ENCODE measurements around the gene IL1RAP. TPM values are rescaled to one million over a fixed set of nuclear protein-coding genes. Genes with fewer than 3 reads are reported as not detected.

The IL1RAP gene
- total and polyA plus RNA-seq, 2 experiments from 2014 or later = 14.6 to 46.5 TPM

DNA sequence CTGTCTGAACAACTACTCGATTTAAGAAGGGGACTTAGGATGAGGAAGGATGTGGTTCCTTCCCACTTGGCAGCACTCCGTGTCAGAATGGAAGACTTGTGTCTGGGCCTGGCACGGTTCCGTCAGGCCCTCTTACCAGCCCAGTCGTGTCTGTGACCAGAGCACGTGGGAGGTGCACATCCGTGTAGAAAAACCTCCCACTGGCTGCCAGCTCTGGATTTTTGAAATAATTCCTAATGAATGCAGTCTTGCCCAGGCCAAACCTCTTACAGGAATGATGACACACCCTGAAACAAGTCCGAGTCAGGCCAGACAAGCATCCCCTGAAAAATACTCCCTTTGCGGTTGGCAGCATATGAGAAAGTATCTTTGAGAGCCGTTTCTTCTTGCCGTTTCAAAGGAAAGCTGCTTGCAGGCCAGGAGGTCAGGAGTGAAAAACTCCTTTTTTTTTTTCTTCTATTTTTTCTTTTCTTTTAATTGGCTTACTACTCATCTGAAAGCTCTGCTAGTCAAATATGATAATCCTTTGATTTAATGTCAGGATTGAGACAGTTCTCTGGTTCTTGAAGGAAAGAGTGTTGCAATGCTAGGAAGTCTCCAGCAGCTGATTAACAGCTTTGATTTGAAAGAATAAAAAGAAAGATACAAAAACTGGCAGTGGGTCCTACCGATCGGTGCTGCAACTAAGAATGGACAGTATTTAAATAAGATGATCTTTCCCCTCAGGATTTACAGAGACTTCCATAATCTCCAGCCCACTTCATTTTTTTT is 19.8 kb downstream of the IL1RAP start:
- Histone ChIP-seq H4K20me1 (ENCODE audit: insufficient read depth, poor library complexity, severe bottlenecking) (no peaks in the 10 kb centered on the region), H3K79me2 (peaks cover 10% of the 10 kb centered on the region), H3K4me3 (no peak overlapping the region), H3K9me3 (ENCODE audit: low read depth) (no peaks in the 10 kb centered on the region), H3K27ac (peak overlapping the region; percentile 75), H3K9me2 (replicated peaks; ENCODE audit: insufficient read depth) (no peaks in the 10 kb centered on the region), H3K27me3 (no peaks in the 10 kb centered on the region), H3K4me2 (no peak overlapping the region), H3K36me3 (replicated peaks; ENCODE audit: insufficient read depth, low read depth) (no peaks in the 10 kb centered on the region), H3K4me1 (ENCODE audit: insufficient read depth) (no peaks in the 10 kb centered on the region), H2AFZ (no peak overlapping the region)
- no peak for TF ChIP-seq EZH2 (IDR thresholded peaks at IDR 0.05; ENCODE audit: borderline replicate concordance)
- no peak for TF ChIP-seq EZH2phosphoT487 (IDR thresholded peaks at IDR 0.05; ENCODE audit: low read depth, severe bottlenecking, unreplicated experiment)
- TF ChIP-seq, protein P1, sequence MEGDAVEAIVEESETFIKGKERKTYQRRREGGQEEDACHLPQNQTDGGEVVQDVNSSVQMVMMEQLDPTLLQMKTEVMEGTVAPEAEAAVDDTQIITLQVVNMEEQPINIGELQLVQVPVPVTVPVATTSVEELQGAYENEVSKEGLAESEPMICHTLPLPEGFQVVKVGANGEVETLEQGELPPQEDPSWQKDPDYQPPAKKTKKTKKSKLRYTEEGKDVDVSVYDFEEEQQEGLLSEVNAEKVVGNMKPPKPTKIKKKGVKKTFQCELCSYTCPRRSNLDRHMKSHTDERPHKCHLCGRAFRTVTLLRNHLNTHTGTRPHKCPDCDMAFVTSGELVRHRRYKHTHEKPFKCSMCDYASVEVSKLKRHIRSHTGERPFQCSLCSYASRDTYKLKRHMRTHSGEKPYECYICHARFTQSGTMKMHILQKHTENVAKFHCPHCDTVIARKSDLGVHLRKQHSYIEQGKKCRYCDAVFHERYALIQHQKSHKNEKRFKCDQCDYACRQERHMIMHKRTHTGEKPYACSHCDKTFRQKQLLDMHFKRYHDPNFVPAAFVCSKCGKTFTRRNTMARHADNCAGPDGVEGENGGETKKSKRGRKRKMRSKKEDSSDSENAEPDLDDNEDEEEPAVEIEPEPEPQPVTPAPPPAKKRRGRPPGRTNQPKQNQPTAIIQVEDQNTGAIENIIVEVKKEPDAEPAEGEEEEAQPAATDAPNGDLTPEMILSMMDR (IDR thresholded peaks at IDR 0.05; ENCODE audit: poor library complexity) = no peak
- 78% methylated on average over 13 of the region's 13 CpGs for WGBS (ENCODE audit: low lambda C conversion rate, missing lambda C conversion rate)
- peak; percentile 36 for DNase-seq (ENCODE audit: low spot score)

DNA sequence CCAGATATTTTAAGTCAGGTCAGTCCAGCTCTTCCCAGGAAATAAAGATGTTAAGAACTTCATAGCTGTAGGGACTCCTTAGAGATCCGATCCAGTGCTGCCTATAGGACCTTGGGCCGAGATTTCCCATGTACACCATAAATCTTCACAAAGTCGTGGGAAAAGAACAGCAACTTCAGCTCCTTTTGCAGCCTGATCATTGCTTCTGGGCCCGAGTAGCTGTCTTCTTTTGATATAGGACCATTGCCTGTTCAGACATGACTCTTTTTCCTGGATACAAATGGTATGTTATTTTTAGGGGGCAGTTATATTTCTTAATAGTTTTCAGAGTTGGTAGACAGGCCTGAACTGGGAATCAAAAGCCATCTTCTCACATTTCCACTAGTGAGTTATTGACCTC is 20.5 kb downstream of the IL1RAP start:
- TF ChIP-seq, protein P1 (IDR thresholded peaks at IDR 0.05; ENCODE audit: poor library complexity) = no peak
- no peak for TF ChIP-seq EZH2 (IDR thresholded peaks at IDR 0.05; ENCODE audit: borderline replicate concordance)
- no peak for TF ChIP-seq EZH2phosphoT487 (IDR thresholded peaks at IDR 0.05; ENCODE audit: low read depth, severe bottlenecking, unreplicated experiment)
- Histone ChIP-seq H3K4me2 (no peak overlapping the region), H3K36me3 (replicated peaks; ENCODE audit: insufficient read depth, low read depth) (no peaks in the 10 kb centered on the region), H3K4me3 (no peak overlapping the region), H3K79me2 (peaks cover 10% of the 10 kb centered on the region), H3K27me3 (no peaks in the 10 kb centered on the region), H2AFZ (no peak overlapping the region), H4K20me1 (ENCODE audit: insufficient read depth, poor library complexity, severe bottlenecking) (no peaks in the 10 kb centered on the region), H3K9me2 (replicated peaks; ENCODE audit: insufficient read depth) (no peaks in the 10 kb centered on the region), H3K4me1 (ENCODE audit: insufficient read depth) (no peaks in the 10 kb centered on the region), H3K27ac (peak overlapping the region; percentile 75), H3K9me3 (ENCODE audit: low read depth) (no peaks in the 10 kb centered on the region)
- WGBS (ENCODE audit: low lambda C conversion rate, missing lambda C conversion rate) = 80% methylated on average over 4 of the region's 4 CpGs
- no peak for DNase-seq (ENCODE audit: low spot score)

DNA sequence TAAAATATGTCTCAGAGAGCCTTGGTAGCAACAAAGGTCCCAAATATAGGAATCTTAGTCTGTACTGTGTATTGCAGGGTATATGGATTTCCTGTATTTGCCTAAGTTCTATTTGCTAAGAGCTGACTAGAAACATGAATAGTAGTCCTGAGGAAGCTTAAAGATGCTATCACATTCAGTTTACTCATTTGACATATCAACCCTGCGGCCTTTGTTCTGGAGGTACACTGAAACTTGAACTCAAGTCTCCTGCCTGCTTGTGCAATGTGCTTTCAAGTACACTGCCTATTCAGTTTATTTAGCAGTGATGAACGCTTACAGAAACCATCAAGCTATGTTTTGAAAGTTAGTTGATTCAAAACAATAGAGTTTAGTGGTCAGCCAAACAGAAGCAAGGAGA is 21.1 kb downstream of the IL1RAP start:
- Histone ChIP-seq H3K36me3 (replicated peaks; ENCODE audit: insufficient read depth, low read depth) (no peaks in the 10 kb centered on the region), H2AFZ (no peak overlapping the region), H3K9me2 (replicated peaks; ENCODE audit: insufficient read depth) (no peaks in the 10 kb centered on the region), H3K4me3 (no peak overlapping the region), H3K4me1 (ENCODE audit: insufficient read depth) (no peaks in the 10 kb centered on the region), H4K20me1 (ENCODE audit: insufficient read depth, poor library complexity, severe bottlenecking) (no peaks in the 10 kb centered on the region), H3K27me3 (no peaks in the 10 kb centered on the region), H3K27ac (peak overlapping the region; percentile 75), H3K79me2 (peaks cover 11% of the 10 kb centered on the region), H3K9me3 (ENCODE audit: low read depth) (no peaks in the 10 kb centered on the region), H3K4me2 (no peak overlapping the region)
- 83% methylated on average over 2 of the region's 2 CpGs for WGBS (ENCODE audit: low lambda C conversion rate, missing lambda C conversion rate)
- no peak for DNase-seq (ENCODE audit: low spot score)
- TF ChIP-seq, protein P1 (IDR thresholded peaks at IDR 0.05; ENCODE audit: poor library complexity) = no peak
- TF ChIP-seq EZH2phosphoT487 (IDR thresholded peaks at IDR 0.05; ENCODE audit: low read depth, severe bottlenecking, unreplicated experiment) (no peak), EZH2 (IDR thresholded peaks at IDR 0.05; ENCODE audit: borderline replicate concordance) (no peak)

All from hepatocyte (in vitro differentiated cells).